K562 (cell line): Measurements from ENCODE around the gene DTL. TPM values are rescaled to one million over a fixed set of nuclear protein-coding genes. Genes with fewer than 3 reads are reported as not detected.
A peak's percentile ranks its signal among the peaks of the same experiment; 100 is the strongest.

Experiments used
- BRD9 ChIP-seq: fragments of 450-650 bp; IDR thresholded peaks from 2 replicates; pipeline ENCODE4 v1.6.1; 2018; ENCODE audit warnings: low read depth; ENCODE audit not compliant: partially characterized antibody
- CREB1 ChIP-seq, 2 experiments: sonication (generic) in 1 of 2; formaldehyde crosslinking in 1 of 2; IDR thresholded peaks; 2 replicates each; pipeline versions ENCODE4 v1.6.1 to v1.8.0; 2012 to 2022; ENCODE audit warnings: inconsistent platforms in 1 of 2, mild to moderate bottlenecking in 1 of 2, missing genetic modification reagents in 1 of 2, moderate library complexity in 1 of 2
- ETV5 ChIP-seq: sonication (generic); formaldehyde crosslinking; IDR thresholded peaks from 2 replicates; pipeline ENCODE4 v1.4.0; 2020; ENCODE audit warnings: low read depth, mild to moderate bottlenecking, missing genetic modification reagents
- MAFG ChIP-seq: fragments of 450-650 bp; conservative IDR thresholded peaks from 2 replicates; pipeline ENCODE4 v1.6.1; 2016; ENCODE audit warnings: missing genetic modification characterization, missing compliant biosample characterization
- MYNN ChIP-seq, 2 experiments: sonication (generic); formaldehyde crosslinking in 1 of 2; IDR thresholded peaks; 2 replicates each; pipeline versions ENCODE4 v1.5.0 to v1.6.1; 2016 to 2020; ENCODE audit warnings: antibody characterized with exemption in 1 of 2, missing genetic modification reagents in 1 of 2
- NR3C1 ChIP-seq: sonication (generic); formaldehyde crosslinking; IDR thresholded peaks from 2 replicates; pipeline ENCODE4 v1.8.1; 2022; ENCODE audit warnings: missing genetic modification reagents
- PHB2 ChIP-seq: fragments of 450-650 bp; IDR thresholded peaks from 2 replicates; pipeline ENCODE4 v1.6.1; 2017; ENCODE audit warnings: low read depth
- POLR2AphosphoS5 ChIP-seq: IDR thresholded peaks from 2 replicates; pipeline ENCODE4 v1.6.1; 2011; ENCODE audit warnings: mild to moderate bottlenecking, low read depth, low read length, moderate library complexity; ENCODE audit not compliant: control insufficient read depth, insufficient read depth
- PTTG1 ChIP-seq: fragments of 450-650 bp; IDR thresholded peaks from 2 replicates; pipeline ENCODE4 v1.6.1; 2016; ENCODE audit warnings: low read depth, mild to moderate bottlenecking, missing genetic modification characterization, missing compliant biosample characterization
- RAD51 ChIP-seq: fragments of 450-650 bp; IDR thresholded peaks from 2 replicates; pipeline ENCODE4 v1.7.1; 2016; ENCODE audit warnings: low read depth, mild to moderate bottlenecking, borderline replicate concordance
- SMC3 ChIP-seq: conservative IDR thresholded peaks from 2 replicates; pipeline ENCODE4 v1.6.1; 2011; ENCODE audit warnings: low read depth, low read length, improper control_type of control experiment; ENCODE audit not compliant: insufficient read depth
- SNIP1 ChIP-seq: fragments of 450-650 bp; IDR thresholded peaks from 2 replicates; pipeline ENCODE4 v1.7.1; 2017; ENCODE audit warnings: low read depth, mild to moderate bottlenecking
- THRAP3 ChIP-seq: fragments of 450-650 bp; IDR thresholded peaks from 2 replicates; pipeline ENCODE4 v1.6.1; 2016; ENCODE audit warnings: mild to moderate bottlenecking, inconsistent platforms, borderline replicate concordance
- TRIM28 ChIP-seq: fragments of 450-650 bp; IDR thresholded peaks from 2 replicates; pipeline ENCODE4 v1.6.1; 2017
- ZFP1 ChIP-seq: fragments of 450-650 bp; formaldehyde crosslinking; IDR thresholded peaks from 2 replicates; pipeline ENCODE4 v1.4.0; 2020; ENCODE audit warnings: mild to moderate bottlenecking, mixed read lengths
- ZFP30 ChIP-seq: fragments of 250-450 bp; sonication (Bioruptor Pico); IDR thresholded peaks from 2 replicates; pipeline ENCODE4 v1.8.0; 2022; ENCODE audit warnings: moderate library complexity, mild to moderate bottlenecking, inconsistent platforms, borderline replicate concordance
- ZZZ3 ChIP-seq: fragments of 450-650 bp; IDR thresholded peaks from 2 replicates; pipeline ENCODE4 v1.6.1; 2016; ENCODE audit warnings: antibody characterized with exemption, mild to moderate bottlenecking, moderate library complexity
- polyA plus RNA-seq, 8 experiments: library from polyadenylated mRNA; depleted of rRNA in 4 of 8; stranded (reverse) in 5 of 8; unstranded in 3 of 8; fragments of >200 nt; fragmentation: Nextera tagmentation in 2 of 8; fragmentation: Illumina TruSeq in 1 of 8; extraction: Ambion mirVana in 2 of 8; extraction: Trizol in 1 of 8; gene quantifications; 2 replicates each; pipeline versions ENCODE4 v1.2.1 to v1.2.3, GENCODE V29; 2011 to 2014; ENCODE audit warnings: inconsistent platforms in 1 of 8, missing spikeins in 1 of 8
- total RNA-seq, 7 experiments: library from RNA; depleted of rRNA in 6 of 7; stranded (reverse); fragments of >200 nt in 6 of 7; fragmentation: Illumina TruSeq in 2 of 7; extraction: Trizol in 2 of 7; gene quantifications; 2 replicates each; pipeline versions ENCODE4 v1.2.1 to v1.2.3, GENCODE V29; 2011 to 2021; ENCODE audit warnings: low replicate concordance in 1 of 7
- TF ChIP-seq, protein P1 (sequence below): fragments of 250-450 bp; sonication (Bioruptor Pico); IDR thresholded peaks from 2 replicates; pipeline ENCODE4 v1.8.0; 2021; ENCODE audit warnings: moderate library complexity, mild to moderate bottlenecking, inconsistent platforms
- TF ChIP-seq, protein P2 (sequence below): fragments of 450-650 bp; IDR thresholded peaks from one replicate; pipeline ENCODE4 v1.6.1; 2018; ENCODE audit warnings: mild to moderate bottlenecking, moderate library complexity; ENCODE audit not compliant: partially characterized antibody
- TF ChIP-seq, protein P3 (sequence below): fragments of 450-650 bp; IDR thresholded peaks from 2 replicates; pipeline ENCODE4 v1.6.1; 2017; ENCODE audit warnings: antibody characterized with exemption, mild to moderate bottlenecking
- TF ChIP-seq, protein P4 (sequence below): sonication (generic); formaldehyde crosslinking; IDR thresholded peaks from 2 replicates; pipeline ENCODE4 v1.8.0; 2022; ENCODE audit warnings: missing genetic modification reagents, mild to moderate bottlenecking, borderline replicate concordance
- TF ChIP-seq, protein P5 (sequence below): sonication (generic); formaldehyde crosslinking; IDR thresholded peaks from 2 replicates; pipeline ENCODE4 v1.8.0; 2022; ENCODE audit warnings: mild to moderate bottlenecking, low read depth, missing genetic modification reagents

Gene DTL
- total and polyA plus RNA-seq, 9 of the 15 experiments (the other 6 are each of a cell fraction or from before 2014, with no cell fraction given): 38.3 to 81.0 (median 63.2) TPM

DNA sequence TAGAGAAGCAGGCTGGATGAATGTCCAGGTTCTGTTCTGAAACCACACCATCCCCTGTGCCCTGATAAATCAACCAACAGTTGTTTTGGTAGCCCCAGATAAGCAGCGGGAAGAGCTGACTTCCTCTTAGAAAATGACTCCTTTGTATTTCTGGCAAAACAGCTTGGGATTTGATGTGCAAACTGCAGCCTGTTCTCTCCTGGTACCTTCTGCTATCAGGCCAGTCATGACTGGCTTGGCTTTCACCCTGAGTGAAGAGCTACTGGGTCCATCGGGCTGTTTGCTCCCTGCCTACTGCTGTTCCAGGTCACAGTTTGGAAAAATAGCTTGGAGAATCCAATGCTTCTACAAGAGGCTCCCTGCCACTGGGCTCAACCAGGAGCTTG, 116.8 kb downstream of the DTL start (continued):
- no peak for TF ChIP-seq SMC3
- no peak for TF ChIP-seq ZFP30 (CRISPR knock-in tag)
- TF ChIP-seq PHB2: peak; percentile 89
- TF ChIP-seq, protein P1, sequence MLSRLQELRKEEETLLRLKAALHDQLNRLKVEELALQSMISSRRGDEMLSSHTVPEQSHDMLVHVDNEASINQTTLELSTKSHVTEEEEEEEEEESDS: no peak
- peak; percentile 50; the same call in 1 of the 2 replicates for TF ChIP-seq RAD51
- TF ChIP-seq ZZZ3: no peak
- peak; percentile 99 for TF ChIP-seq POLR2AphosphoS5
- no peak for TF ChIP-seq ZFP1 (CRISPR knock-in tag)
- TF ChIP-seq, protein P2, sequence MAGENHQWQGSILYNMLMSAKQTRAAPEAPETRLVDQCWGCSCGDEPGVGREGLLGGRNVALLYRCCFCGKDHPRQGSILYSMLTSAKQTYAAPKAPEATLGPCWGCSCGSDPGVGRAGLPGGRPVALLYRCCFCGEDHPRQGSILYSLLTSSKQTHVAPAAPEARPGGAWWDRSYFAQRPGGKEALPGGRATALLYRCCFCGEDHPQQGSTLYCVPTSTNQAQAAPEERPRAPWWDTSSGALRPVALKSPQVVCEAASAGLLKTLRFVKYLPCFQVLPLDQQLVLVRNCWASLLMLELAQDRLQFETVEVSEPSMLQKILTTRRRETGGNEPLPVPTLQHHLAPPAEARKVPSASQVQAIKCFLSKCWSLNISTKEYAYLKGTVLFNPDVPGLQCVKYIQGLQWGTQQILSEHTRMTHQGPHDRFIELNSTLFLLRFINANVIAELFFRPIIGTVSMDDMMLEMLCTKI: no peak
- TF ChIP-seq, protein P3, sequence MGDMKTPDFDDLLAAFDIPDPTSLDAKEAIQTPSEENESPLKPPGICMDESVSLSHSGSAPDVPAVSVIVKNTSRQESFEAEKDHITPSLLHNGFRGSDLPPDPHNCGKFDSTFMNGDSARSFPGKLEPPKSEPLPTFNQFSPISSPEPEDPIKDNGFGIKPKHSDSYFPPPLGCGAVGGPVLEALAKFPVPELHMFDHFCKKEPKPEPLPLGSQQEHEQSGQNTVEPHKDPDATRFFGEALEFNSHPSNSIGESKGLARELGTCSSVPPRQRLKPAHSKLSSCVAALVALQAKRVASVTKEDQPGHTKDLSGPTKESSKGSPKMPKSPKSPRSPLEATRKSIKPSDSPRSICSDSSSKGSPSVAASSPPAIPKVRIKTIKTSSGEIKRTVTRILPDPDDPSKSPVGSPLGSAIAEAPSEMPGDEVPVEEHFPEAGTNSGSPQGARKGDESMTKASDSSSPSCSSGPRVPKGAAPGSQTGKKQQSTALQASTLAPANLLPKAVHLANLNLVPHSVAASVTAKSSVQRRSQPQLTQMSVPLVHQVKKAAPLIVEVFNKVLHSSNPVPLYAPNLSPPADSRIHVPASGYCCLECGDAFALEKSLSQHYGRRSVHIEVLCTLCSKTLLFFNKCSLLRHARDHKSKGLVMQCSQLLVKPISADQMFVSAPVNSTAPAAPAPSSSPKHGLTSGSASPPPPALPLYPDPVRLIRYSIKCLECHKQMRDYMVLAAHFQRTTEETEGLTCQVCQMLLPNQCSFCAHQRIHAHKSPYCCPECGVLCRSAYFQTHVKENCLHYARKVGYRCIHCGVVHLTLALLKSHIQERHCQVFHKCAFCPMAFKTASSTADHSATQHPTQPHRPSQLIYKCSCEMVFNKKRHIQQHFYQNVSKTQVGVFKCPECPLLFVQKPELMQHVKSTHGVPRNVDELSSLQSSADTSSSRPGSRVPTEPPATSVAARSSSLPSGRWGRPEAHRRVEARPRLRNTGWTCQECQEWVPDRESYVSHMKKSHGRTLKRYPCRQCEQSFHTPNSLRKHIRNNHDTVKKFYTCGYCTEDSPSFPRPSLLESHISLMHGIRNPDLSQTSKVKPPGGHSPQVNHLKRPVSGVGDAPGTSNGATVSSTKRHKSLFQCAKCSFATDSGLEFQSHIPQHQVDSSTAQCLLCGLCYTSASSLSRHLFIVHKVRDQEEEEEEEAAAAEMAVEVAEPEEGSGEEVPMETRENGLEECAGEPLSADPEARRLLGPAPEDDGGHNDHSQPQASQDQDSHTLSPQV: peak; percentile 88
- peak; percentile 89 for TF ChIP-seq ETV5 (CRISPR knock-in tag)
- peak; percentile 77 for TF ChIP-seq MAFG (tag)
- peak; percentile 73; the same call in 1 of the 2 replicates for TF ChIP-seq TRIM28
- TF ChIP-seq SNIP1: no peak
- TF ChIP-seq NR3C1: no peak
- no peak for TF ChIP-seq PTTG1
- TF ChIP-seq, protein P4, sequence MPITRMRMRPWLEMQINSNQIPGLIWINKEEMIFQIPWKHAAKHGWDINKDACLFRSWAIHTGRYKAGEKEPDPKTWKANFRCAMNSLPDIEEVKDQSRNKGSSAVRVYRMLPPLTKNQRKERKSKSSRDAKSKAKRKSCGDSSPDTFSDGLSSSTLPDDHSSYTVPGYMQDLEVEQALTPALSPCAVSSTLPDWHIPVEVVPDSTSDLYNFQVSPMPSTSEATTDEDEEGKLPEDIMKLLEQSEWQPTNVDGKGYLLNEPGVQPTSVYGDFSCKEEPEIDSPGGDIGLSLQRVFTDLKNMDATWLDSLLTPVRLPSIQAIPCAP: no peak
- TF ChIP-seq BRD9: no peak
- no peak for TF ChIP-seq THRAP3
- TF ChIP-seq CREB1 (IDR thresholded peaks at IDR 0.05): peak; percentile 69; the same call in 1 of the 2 replicates
- no peak for TF ChIP-seq CREB1 (CRISPR knock-in tag; IDR thresholded peaks at IDR 0.05)
- TF ChIP-seq, protein P5, sequence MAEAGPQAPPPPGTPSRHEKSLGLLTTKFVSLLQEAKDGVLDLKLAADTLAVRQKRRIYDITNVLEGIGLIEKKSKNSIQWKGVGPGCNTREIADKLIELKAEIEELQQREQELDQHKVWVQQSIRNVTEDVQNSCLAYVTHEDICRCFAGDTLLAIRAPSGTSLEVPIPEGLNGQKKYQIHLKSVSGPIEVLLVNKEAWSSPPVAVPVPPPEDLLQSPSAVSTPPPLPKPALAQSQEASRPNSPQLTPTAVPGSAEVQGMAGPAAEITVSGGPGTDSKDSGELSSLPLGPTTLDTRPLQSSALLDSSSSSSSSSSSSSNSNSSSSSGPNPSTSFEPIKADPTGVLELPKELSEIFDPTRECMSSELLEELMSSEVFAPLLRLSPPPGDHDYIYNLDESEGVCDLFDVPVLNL (CRISPR knock-in tag): no peak
- TF ChIP-seq MYNN (IDR thresholded peaks at IDR 0.05): peak; percentile 95
- TF ChIP-seq MYNN (CRISPR knock-in tag; IDR thresholded peaks at IDR 0.05): no peak
